Measurements from ENCODE around the gene COL25A1.

Gene COL25A1

DNA sequence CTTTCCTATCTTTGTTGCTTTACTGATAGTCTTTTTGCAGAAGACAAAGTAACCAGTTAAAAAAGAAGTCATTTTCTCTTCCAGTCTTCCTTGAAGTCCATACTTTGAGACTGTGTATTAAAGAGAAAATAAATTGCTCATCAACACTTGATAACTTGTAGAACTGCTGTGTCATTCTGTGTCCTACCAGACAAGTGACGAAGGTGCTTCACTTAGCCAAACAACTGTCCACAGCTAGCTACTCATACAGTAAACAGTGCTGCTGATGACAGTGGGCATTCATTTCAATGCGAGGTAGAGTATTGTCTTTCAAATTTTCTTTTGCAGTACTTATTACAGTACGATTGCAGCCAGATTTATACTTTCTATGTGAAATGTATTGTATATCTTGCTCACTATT, 11.5 kb downstream of the COL25A1 start:
- DNase-seq: no peak

DNA sequence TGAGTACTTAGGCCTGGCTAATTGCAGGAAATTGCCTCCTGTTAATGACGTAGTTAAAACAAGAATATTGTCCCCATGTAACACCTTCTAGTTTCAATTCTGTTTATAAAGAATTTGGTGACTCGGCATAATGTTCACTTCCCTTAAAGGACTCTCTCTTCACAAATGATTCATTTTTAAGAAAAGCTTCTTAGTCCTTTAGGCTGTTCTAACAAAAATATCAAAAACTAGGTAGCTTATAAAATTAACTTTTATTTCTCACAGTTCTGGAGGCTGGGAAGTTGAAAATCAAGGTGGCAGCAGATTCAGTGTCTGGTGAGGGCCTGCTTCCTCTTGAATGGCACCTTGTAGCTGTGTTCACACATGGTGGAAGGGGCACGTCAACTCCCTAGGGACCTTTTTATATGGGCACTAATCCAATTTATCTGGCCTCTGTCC, 23.8 kb downstream of the COL25A1 start:
- peak; percentile 65 for DNase-seq

DNA sequence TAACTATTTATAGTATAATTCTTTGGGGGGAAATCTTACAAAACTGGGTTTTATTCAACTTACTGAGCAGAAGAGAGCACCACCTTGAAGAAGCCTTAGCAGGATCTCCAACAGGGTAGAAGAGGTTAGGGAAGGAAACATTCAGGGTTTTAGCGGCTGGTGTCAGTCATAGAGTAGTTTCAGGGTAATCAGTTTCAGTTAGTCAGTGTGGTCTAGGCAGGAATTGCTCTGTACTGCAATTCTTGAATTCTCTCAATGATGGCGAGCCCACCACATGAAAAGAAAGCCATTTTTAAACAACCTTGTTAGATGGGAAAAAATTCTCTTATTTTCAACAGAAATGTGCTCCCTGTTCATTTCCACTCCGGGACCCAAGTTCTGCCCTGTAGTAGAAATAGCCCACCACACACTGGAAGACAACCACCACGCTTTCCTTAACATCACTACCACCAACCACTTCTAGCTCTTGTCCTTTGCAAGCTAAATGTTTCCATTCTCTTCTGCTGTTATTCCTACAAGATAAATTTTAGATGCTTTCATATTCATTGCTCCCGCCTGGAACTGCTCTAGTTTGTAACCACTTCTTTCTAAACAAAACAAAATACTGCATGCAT, 25.9 kb downstream of the COL25A1 start:
- peak; percentile 35 for DNase-seq

DNA sequence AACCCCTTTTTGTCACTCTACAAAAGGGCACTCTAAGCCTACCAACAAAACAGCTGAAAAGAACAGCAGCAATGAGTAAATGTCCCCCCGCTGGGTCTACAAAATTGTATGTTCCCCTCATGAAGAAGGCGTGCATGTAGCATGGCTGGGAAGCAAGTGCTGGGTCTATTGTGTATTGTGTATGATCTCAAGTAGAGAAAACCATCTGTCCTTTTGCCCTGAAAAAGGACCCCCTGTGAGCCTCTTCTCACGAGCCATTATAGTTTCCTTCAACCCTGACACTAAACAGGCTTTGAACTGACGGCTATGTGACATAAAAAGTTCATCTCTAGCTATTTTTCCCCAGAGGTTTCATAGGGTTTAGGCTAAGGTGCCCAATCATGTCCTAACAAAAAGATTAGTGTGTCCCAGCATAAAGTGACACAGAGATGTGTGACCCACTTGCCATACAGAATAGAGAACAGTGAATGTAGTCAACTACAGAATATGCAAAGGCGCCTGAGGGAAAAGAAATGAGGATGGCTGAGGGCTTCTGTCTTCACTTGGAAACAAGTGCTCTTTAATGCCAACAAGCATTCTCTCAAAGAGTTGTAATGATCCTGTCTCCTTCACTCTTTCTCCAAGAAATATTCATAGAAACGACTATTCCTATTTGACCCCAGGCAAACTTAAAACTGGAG, 27.3 kb downstream of the COL25A1 start:
- no peak for DNase-seq

DNA sequence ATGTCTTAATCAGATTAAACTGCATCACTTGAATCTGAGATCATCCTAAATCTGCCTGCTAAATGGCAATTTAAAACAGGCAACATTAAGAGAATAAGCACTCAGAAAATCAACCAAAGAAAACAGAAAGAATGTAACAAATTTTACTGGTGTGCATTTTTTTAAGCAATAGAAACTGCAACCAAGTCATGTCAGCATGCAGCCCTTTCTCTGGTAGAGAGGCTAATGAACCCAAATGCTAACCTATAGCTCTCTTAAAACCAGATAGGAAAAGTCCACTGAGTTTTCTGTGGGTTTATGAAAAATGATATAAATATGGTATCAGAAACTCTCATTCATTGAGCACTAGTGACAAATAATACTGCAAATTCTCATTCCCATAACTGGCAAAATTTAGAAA, 35.6 kb downstream of the COL25A1 start:
- DNase-seq: no peak

DNA sequence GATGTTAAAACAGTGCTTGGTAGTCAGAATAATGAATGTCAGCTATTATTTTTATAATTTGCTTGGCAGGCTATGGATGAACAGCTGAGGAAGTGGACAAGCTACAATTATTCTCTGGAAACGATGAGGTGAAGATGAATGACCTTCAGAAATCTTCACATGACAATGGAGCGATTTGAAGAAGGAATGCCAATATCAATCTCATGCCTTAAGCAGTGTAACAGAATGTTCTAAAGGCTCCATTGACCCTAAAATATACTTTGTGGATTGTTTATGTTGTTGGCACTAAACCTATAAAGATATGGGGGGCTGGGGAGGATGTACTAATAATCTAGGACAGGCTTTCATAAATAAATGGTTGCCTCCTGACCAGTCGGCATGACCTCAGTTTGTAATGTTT, 36.2 kb downstream of the COL25A1 start:
- DNase-seq: no peak

DNA sequence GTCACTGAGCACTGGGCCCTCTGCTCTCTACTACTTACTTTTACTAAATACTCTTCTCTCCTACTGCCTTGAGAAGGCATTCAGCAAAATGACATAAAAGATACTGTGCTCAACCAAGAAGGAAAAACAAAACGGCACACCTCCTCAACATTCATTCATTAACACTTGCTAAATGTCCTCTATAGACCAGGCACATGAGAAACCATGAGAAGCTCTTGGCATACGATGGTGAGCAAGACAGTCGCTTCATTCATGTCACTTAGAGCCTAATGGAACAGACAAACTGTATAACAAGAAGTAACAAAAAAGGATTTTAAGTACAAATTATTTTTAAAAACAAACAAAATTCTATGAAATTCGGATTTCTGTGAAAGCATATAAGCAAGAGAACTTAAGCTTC, 38.7 kb downstream of the COL25A1 start:
- no peak for DNase-seq

DNA sequence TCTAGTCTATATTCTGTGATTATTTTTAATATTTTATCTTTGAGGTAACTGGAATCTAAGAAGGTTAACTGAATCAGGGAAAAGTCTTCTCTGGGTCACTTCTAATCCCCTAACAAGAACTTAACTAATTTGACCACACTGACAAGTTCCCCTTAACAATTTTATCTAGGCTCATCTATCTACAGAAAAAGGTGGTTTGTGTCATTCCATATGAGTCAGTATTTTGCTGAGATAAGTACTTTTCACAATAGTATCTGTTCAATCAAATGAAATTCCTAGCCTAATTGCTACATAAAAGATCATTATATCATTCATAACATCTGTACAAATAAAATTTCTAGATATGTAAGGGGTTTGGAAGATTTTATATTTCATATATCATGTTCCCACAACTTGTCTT, 45.6 kb downstream of the COL25A1 start:
- DNase-seq: no peak

DNA sequence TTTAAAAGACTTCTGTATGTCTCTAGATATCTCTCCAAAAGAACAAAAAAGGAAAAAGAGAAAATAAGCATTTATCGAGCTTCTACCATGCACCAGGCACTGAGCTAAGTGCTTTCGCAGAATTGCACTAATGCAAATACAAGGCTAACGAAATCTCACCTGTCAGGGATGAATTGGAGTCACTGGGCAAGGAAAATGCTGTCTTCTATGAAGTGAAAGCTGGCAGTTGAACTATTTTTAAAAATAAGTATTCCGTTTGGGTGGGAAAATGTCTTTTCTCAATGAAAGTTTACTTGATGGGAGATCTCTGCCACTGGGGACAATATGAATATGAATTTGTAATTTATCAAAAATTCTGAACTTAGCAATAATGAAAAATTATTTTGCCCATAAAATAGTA, 47.6 kb downstream of the COL25A1 start:
- DNase-seq: no peak

DNA sequence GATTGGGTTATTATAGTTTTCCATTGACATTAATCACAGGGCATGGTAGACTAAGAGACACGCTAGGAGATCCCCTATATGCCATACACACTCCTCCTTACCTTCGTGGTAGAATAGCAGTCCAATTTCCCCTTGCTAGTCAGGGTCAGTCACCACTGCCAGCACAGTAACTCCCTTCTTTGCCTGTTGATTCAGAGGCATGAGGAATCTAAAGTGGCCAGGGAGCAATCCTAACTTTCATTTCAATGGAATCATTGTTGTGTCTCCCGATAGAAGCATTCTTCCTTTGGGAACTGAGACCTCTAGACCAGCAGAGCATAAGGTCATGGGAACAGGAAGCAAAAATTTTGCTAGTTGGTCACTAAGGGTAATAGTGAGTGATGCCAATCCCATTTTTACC, 51.1 kb downstream of the COL25A1 start:
- no peak for DNase-seq

DNA sequence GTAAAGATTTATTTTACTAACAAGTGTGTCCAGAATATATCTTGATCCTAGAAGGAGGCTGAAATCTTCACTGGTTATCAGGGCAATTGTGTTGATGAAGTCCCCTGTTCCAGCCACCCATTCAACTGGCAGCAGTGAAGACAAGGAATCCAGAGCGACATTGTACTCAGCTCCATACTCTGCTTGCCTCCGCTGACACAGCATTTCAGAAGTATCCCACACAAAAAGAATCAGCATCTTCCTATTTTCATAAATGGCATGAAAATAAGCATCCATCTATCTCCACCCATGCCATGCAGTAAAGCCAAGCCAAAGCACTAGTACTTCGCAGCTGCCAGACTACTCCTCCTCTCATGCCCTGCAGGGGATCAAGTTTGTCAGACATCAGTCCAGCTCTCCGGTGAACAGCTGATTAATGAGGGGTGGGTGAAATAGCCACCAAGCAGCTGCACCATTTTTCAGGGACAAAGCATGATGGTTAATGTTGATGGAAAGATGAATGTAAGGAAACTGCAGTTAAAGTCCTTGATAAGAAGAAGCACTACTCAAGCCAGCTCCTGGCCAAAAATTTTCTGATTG, 54.0 kb downstream of the COL25A1 start:
- no peak for DNase-seq

DNA sequence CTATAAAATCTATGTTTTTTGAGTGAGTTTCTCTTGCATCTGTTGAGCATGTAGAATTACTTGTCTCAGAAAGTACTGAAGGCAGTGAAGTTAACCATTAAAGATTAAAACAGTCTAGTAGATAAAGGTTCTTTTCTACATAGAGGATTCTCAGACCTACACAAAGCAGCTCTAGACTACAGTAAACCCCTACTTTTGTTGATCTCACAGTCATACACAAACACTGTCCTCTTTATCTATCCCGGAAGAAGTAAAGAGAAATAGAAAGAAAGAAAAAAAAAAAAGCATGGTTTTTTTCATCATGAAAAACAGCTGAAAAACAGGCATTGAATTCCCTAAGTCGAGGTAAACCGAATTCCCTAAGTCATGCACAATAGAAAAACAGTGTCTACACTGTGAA, 58.6 kb downstream of the COL25A1 start:
- no peak for DNase-seq

DNA sequence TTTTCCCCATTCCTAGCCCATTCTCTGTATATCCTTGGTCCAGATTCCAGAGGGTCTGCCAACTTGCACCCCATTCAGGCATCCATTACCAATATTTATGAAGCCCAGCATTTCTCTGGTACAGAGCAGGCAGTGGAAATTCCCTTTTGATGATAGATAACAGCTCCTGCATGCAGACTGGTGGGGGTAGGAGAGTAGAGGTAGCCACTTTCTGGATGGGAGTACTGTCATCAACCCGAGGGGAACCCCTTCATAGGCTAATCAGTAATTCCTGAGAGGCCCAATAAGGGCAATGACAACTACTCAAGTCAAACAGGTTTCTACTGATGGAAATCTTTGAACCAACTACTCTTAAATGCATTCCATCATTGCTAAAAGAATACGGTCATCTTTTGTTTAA, 63.7 kb downstream of the COL25A1 start:
- DNase-seq: no peak

DNA sequence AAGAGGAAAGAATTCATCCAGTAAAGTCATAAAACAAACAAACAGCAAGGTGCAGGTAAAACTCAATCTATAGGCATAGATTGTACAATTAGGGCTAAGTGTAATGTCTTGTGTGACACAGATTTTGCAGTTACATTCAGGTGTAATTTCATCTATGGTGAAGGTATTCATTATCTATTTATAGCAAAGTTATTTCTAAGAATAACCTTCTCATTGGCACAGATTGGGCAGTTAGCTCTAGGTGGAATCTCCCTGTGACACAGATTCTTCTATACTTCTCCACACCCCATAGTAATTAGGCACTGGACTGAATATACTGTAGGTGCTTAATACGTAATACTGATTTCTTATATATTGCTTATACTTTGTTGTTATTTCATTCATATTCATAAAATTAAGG, 66.8 kb downstream of the COL25A1 start:
- no peak for DNase-seq

DNA sequence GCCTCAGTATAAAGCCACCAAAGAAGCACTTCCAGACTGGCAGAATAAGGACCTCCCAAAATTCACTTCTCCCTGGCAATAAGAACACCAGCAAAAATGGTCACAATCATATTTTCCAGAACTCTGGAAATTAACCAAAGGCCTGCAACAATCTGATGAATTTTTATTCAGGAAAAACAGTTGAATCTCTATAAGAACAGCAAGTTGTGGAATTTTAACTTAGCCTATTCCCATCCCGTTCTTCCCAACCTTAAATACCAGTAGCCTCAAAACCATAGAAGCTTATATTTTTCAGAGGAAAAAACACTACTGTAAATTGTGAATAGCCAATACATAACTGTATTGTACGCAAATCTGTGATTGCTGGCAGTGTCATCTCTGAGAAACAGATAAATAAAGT, 67.9 kb downstream of the COL25A1 start:
- DNase-seq: no peak

DNA sequence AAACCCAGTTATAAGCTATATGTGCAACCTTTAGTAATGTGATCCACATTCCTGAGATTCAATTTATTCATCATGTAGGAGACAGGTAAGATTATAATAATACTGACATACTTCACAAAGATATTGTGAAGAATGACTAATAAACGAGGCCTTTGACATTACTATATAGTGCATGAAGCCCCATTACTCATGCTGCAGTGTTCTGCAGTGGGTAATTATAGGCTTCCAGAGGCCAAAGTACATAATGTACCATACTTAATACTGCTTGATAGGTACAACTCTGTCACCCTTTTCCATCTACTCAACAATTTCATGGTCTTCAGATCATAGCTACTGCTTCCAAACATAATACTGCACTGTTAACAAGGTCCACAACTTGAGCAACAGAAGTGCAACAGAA, 68.9 kb downstream of the COL25A1 start:
- no peak for DNase-seq

DNA sequence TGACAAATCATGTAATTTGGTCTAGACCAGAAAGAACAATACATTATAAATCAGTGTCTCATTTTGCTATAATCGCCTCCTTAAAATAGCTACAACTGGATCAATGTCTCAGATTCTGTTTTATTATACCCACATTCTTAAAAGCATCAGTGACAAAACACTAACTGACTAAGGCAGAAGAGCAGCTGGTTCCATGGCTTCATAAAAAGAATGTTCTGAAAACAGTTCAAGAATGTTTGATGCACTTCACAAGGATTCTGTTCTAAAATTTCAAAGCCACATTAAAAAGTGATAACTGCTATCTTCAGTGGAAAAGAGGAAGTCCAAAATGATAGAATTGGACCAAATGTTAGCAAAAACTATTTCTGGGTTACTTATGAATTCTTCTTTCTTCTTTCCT, 69.8 kb downstream of the COL25A1 start:
- DNase-seq: no peak

DNA sequence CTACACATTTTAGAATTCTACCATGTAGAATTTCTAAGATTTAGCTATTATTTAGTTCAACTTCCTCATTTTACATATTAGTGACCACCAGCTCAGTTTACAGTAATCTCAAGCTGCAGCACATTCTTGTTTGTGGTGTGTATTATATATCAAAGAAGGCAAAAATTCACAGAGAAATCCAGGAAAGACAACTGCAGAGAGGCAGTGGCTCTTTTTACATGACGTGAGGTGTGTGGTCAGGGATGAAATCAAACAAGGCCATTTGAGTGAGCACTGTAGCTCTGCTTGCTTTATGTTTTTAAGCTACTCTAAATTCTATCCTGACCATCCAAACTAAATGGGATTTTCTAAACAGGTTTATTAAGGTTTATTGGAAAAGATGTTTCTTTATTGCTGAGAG, 71.1 kb downstream of the COL25A1 start:
- DNase-seq: no peak

DNA sequence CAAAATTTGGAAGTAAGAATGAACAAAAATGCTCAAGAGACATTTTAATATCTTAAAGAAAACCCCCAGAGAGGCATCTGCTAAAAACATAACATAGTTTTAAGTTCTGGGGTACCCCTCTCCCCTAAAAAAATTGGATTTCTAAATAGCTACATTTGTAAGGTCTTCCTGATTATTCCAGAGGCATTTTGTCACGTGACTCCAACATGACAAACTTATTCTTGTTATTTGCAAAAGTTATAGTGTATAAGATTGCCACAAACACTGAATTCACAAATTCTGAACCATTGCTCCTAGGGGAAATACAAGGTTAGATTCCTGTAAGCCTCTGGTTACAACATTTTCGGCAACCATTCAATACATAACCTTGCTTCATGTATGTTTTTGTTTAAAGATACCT, 73.4 kb downstream of the COL25A1 start:
- no peak for DNase-seq

DNA sequence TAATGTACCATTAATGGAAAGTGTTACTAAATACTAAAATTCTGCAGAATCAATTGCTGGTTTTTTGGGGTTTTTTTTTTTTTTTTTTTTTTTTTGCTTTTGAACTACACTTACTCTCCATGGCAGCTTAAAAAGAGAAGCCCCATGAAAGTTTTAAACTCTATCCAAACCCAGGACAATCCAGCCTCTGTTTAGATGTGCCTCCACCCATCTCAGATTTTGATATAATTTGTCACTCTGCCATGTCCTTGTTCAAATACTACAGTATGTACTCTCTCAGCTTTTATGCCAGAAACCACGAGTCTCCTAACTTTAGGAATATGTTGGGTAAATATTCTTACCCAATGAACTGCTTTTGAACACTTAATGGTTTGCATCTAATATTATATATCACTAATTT, 84.2 kb downstream of the COL25A1 start:
- DNase-seq: no peak

DNA sequence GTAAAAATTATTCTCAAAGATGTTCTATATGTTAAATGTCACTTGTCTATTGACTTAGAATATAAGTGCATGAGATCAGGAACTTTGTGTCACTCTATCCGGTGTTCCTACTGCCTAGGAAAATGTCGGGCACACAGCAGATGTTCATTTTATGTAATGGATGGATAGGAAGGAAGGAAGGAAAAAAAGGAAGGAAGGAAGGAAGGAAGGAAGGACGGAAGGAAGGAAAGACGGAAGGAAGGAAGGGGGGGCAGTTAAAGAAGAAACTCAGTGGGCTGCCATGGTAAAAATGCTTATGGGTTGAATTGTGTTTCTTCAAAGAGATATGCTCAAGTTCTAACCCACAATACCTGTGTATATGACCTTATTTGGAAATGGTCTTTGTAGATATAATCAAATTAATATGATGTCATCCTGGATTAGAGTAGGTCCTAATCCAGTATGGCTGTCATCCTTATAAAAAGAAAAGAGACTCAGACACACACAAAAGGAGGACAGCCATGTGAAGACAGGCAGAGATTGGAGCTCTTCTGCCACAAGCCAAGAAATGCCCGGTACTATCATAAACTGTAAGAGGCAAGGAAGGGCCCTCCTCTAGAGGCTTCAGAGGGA, 86.3 kb downstream of the COL25A1 start:
- DNase-seq: no peak

DNA sequence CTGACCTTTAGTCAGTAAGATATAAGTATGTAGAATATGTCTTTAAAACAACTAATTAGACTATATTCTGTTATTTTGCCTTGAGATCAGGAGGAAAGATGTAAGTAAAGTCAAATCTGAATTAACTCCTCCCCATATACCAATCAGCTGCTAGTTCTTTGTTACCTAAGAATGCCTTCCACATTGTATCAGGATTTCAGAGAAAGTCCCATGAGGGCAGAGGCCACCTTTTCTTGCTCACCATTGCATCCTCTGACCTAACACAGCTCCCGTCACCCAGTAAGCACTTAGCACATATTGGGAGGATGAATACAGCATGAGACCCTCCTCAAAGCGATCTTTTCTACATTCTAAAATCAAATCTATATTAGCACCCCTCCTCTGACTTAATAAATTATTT, 87.0 kb downstream of the COL25A1 start:
- no peak for DNase-seq

DNA sequence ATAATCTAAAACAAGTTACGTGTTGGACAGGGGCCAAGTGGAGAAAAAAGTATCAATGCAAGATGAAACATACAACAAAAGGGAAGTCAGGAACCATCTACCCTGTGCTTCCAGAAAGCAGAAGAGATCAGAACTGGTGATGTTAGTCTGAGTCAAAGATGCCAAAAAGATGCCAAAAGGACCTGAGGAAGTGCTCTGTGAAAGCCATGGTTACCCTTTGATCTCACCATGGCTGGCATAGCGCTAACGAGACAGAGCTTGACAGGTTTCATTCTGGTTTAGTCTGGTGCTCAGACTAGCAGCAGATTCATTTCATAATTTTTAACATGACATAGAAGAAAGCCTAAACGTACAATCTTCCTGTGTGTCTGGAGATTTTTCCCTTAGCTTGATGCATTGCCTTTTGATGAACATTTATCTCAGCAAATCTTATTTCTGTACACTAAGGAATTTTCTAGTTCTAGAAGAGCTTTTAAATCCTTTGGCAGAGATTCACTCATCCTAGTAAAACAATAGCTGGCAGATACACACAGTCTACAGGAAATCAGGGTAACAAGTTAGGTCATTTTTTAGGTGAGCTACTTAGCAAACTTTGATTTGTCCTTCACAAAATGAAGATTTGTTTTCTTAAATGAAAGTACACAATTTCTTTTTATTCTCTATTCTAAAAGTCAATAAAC, 87.7 kb downstream of the COL25A1 start:
- DNase-seq: no peak

DNA sequence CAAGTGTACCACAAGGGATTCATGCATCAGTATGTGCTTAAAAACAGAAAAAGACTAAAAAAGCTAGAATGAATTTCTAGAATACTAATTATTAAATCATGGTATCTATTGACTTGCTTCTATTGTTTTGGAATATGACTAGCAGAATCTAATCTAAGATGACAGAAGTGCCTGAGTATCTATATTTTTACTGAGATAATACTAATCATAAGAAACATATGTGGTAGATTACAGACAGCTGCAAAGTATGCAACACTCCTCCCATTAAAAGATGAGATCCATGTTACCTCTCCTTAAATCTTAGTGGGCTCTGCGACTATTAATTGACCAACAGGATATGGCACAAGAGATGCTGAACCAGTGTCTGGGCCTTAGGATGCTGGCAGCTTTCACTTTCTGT, 89.4 kb downstream of the COL25A1 start:
- DNase-seq: no peak

Data from RPMI8226 (cell line).